Ishikawa (cell line): ENCODE results near the gene RNF111.

Experiments
- CEBPB ChIP-seq: IDR thresholded peaks from 2 replicates; pipeline ENCODE4 v1.6.1; 2012
- CREB1 ChIP-seq: IDR thresholded peaks from 2 replicates; pipeline ENCODE4 v1.6.1; 2012; ENCODE audit warnings: low read depth
- EGR1 ChIP-seq: IDR thresholded peaks from 2 replicates; pipeline ENCODE4 v1.6.1; 2012
- EP300 ChIP-seq: IDR thresholded peaks from 2 replicates; pipeline ENCODE4 v1.6.1; 2012; ENCODE audit warnings: borderline replicate concordance
- FOXM1 ChIP-seq: IDR thresholded peaks from 2 replicates; pipeline ENCODE4 v1.6.1; 2012; ENCODE audit warnings: low read depth, borderline replicate concordance
- MAX ChIP-seq: IDR thresholded peaks from 2 replicates; pipeline ENCODE4 v1.6.1; 2012
- NFIC ChIP-seq: IDR thresholded peaks from 2 replicates; pipeline ENCODE4 v1.6.1; 2012
- RAD21 ChIP-seq: IDR thresholded peaks from 2 replicates; pipeline ENCODE4 v1.6.1; 2012; ENCODE audit warnings: low read depth
- REST ChIP-seq: IDR thresholded peaks from 2 replicates; pipeline ENCODE4 v1.6.1; 2012; ENCODE audit warnings: low read depth, mild to moderate bottlenecking
- TAF1 ChIP-seq: IDR thresholded peaks from 2 replicates; pipeline ENCODE4 v1.6.1; 2012; ENCODE audit warnings: low read depth, mild to moderate bottlenecking
- TCF12 ChIP-seq: IDR thresholded peaks from 2 replicates; pipeline ENCODE4 v1.6.1; 2012; ENCODE audit warnings: low read depth
- TEAD4 ChIP-seq: IDR thresholded peaks from 2 replicates; pipeline ENCODE4 v1.6.1; 2012
- YY1 ChIP-seq: IDR thresholded peaks from 2 replicates; pipeline ENCODE4 v1.6.1; 2012; ENCODE audit warnings: low read depth
- ZBTB7A ChIP-seq: IDR thresholded peaks from 2 replicates; pipeline ENCODE4 v1.6.1; 2012; ENCODE audit warnings: low read depth
- TF ChIP-seq, protein P1 (sequence below): IDR thresholded peaks from 2 replicates; pipeline ENCODE4 v1.6.1; 2012

The RNF111 gene

DNA sequence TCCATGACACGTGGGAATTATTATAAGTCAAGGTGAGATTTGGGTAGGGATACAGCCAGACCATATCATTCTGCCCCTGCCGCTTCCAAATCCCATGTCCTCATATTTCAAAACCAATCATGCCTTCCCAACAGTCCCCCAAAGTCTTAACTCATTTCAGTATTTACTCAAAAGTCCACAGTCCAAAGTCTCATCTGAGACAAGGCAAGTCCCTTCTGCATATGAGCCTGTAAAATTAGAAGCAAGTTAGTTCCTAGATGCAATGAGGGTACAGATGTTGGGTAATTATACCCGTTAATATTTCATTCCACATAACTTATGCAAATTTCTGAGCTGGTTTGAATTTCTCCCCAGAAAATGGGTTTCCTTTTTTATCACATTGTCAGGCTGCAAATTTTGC lies 47.7 kb downstream of the RNF111 start:
- no peak for TF ChIP-seq TAF1
- TF ChIP-seq FOXM1: no peak
- TF ChIP-seq ZBTB7A: no peak
- TF ChIP-seq CEBPB: no peak
- TF ChIP-seq TCF12: no peak
- TF ChIP-seq NFIC: no peak
- no peak for TF ChIP-seq CREB1
- no peak for TF ChIP-seq YY1
- TF ChIP-seq, protein P1, sequence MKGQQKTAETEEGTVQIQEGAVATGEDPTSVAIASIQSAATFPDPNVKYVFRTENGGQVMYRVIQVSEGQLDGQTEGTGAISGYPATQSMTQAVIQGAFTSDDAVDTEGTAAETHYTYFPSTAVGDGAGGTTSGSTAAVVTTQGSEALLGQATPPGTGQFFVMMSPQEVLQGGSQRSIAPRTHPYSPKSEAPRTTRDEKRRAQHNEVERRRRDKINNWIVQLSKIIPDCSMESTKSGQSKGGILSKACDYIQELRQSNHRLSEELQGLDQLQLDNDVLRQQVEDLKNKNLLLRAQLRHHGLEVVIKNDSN: no peak
- TF ChIP-seq EGR1: no peak

- TF ChIP-seq RAD21: no peak
- no peak for TF ChIP-seq CREB1
- TF ChIP-seq, protein P1: no peak
- TF ChIP-seq CEBPB: no peak
- TF ChIP-seq TEAD4: no peak
- TF ChIP-seq NFIC: no peak
- TF ChIP-seq FOXM1: no peak
- no peak for TF ChIP-seq MAX
- no peak for TF ChIP-seq TCF12
- TF ChIP-seq EGR1: no peak
- TF ChIP-seq TAF1: no peak
- TF ChIP-seq ZBTB7A: no peak
- no peak for TF ChIP-seq EP300
- TF ChIP-seq REST: no peak
- no peak for TF ChIP-seq YY1
Measured at GRCh38 chr15:59039225-59039624, 51.8 kb downstream of the RNF111 start.

DNA sequence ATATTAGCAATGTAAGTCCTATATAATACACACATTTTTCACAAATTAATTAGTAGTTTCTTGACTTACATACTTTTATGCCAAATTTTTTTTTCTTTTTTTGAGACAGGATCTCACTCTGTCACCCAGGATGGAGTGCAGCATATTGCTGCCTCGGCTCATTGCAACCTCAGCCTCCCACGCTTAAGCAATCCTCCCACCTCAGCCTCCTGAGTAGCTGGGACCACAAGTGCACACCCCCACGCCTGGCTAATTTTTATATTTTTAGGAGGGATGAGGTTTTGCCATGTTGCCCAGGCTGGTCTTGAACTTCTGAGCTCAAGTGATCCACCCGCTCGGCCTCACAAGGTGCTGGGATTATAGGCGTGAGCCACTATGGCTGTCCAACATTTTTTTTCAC lies 54.6 kb downstream of the RNF111 start:
- TF ChIP-seq EGR1 (no peak), TAF1 (no peak), TCF12 (no peak), MAX (no peak), CEBPB (no peak), TEAD4 (no peak), CREB1 (no peak), EP300 (no peak), REST (no peak), RAD21 (no peak), ZBTB7A (no peak)

- TF ChIP-seq YY1 (no peak), FOXM1 (no peak), CREB1 (no peak), NFIC (no peak), EP300 (no peak), TAF1 (no peak)
- TF ChIP-seq, protein P1: no peak
Measured at GRCh38 chr15:59048897-59049296, 61.4 kb downstream of the RNF111 start.

DNA sequence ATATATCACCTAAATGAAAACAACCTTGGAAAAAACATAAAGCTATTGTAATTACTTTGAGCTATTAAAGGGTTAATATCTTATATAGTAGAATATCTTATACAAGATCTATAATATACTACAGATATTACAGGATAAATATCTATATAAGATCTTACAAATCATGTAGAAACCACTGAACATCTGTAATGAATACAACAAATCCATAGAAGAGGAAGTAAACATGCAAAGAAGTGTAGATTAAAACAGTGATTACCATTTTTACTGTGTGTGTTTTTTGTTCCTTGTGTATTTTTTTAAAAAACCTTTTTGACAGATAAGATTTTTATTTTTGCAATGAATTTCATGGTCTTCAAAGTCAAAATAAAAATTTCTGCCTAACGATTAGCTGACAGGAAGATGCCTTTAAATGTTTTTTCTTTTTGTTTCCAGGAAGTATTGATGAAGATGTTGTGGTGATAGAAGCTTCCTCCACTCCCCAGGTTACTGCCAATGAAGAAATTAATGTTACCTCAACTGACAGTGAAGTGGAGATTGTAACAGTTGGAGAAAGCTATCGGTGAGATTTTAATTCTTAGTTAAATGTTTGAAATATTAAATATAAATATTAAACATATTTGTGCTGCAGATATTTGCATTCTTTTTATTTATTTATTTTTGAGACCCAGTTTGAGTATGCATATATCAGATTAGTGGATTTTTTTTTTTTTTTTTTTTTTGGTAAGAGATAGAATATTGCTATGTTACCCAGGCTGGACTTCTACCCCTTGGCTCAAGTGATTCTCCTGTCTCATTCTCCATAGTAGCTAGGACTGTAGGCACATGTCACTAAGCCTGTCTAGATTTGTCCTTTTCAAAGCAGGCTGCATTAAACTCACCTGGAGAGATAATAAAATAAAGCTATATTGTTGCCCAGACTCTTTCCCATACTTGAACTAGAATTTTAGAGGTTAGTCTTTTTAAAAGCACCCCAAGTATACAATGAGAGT lies 64.7 kb downstream of the RNF111 start:
- TF ChIP-seq EP300: no peak
- TF ChIP-seq YY1: no peak
- no peak for TF ChIP-seq TEAD4
- TF ChIP-seq MAX: no peak
- TF ChIP-seq TCF12: no peak
- TF ChIP-seq RAD21: no peak
- TF ChIP-seq EGR1: no peak
- no peak for TF ChIP-seq CEBPB
- no peak for TF ChIP-seq REST
- TF ChIP-seq NFIC: no peak
- no peak for TF ChIP-seq ZBTB7A
- no peak for TF ChIP-seq FOXM1
- TF ChIP-seq TAF1: no peak
- TF ChIP-seq, protein P1: no peak
- no peak for TF ChIP-seq CREB1
